ENCODE results near the gene GSX1. TPM values are rescaled to one million over a fixed set of nuclear protein-coding genes. Genes with fewer than 3 reads are reported as not detected.

GSX1 gene
- polyA plus RNA-seq, 1 of the 3 experiments (the other 2 are of a cell fraction): not detected

GRCh38 chr13:27830010-27830409 is 37.7 kb downstream of the GSX1 start:
- Histone ChIP-seq H3K36me3 (replicated peaks in 1 of 2; ENCODE audit: control insufficient read depth in 1 of 2, insufficient read depth in 2 of 2, low read length in 1 of 2) (no peaks in the 10 kb centered on the region), H3K9me3 (no peaks in the 10 kb centered on the region), H3F3A (replicated peaks; ENCODE audit: insufficient read depth) (no peaks in the 10 kb centered on the region), H3K4me2 (peak overlapping the region; percentile 60), H4K20me1 (ENCODE audit: insufficient read depth) (no peaks in the 10 kb centered on the region), H3K9ac (no peak overlapping the region), H3K9me2 (no peaks in the 10 kb centered on the region), H3K27me3 (ENCODE audit: insufficient read depth) (peaks cover 48% of the 10 kb centered on the region), H3K4me1 (ENCODE audit: control insufficient read depth in 1 of 2, insufficient read depth in 2 of 2, low read depth in 1 of 2, low read length in 1 of 2) (peaks cover 0 to 2% of the 10 kb centered on the region in 2 experiments; a peak in 1 of 4 replicates), H3K79me2 (ENCODE audit: insufficient read depth) (no peaks in the 10 kb centered on the region), H3K27ac (ENCODE audit: low read depth in 2 of 2, low read length in 1 of 2) (no peak overlapping the region), H3K4me3 (ENCODE audit: low read depth in 2 of 2, low read length in 1 of 2) (peak overlapping the region; percentile 29 to 57), H2AFZ (ENCODE audit: low read depth) (no peak overlapping the region)
- ChIA-PET POLR2A (no interaction called here), CTCF (interaction anchor here (0.6 to 10.6 kb wide), 39 partner anchors 9 to 879 kb away, joined by 3 to 207 read pairs (median 5); partner anchors contain the start of genes CDX2 and URAD)
- DNase-seq: peak; percentile 86
- TF ChIP-seq RAD21 (IDR thresholded peaks at IDR 0.05; ENCODE audit: low read length): peak; percentile 49
- no peak for TF ChIP-seq CHD2 (IDR thresholded peaks at IDR 0.05; ENCODE audit: low read length, partially characterized antibody)
- no peak for TF ChIP-seq GABPA (IDR thresholded peaks at IDR 0.05; ENCODE audit: low read depth)
- no peak for TF ChIP-seq RXRA (IDR thresholded peaks at IDR 0.05; ENCODE audit: borderline replicate concordance, low read depth)
- peak; percentile 86 for TF ChIP-seq CTCF (IDR thresholded peaks at IDR 0.05)
- peak; percentile 68 for TF ChIP-seq SMC3 (IDR thresholded peaks at IDR 0.05; ENCODE audit: low read depth, low read length)
- no peak for TF ChIP-seq MAX (IDR thresholded peaks at IDR 0.05; ENCODE audit: low read depth)
- 3% methylated on average over 6 of the region's 25 CpGs for WGBS (ENCODE audit: low lambda C conversion rate)

GRCh38 chr13:27833206-27833605 is 40.9 kb downstream of the GSX1 start:
- ChIA-PET CTCF (no interaction called here), POLR2A (no interaction called here)
- no peaks in the 10 kb centered on the region for H3K9me2 ChIP-seq
- H3K79me2 ChIP-seq (ENCODE audit: insufficient read depth): no peaks in the 10 kb centered on the region
- TF ChIP-seq RFX5 (IDR thresholded peaks at IDR 0.05; ENCODE audit: low read length) (no peak), FOXJ3 (CRISPR knock-in tag; IDR thresholded peaks at IDR 0.05) (no peak), PBX3 (IDR thresholded peaks at IDR 0.05) (no peak), NRF1 (IDR thresholded peaks at IDR 0.05; ENCODE audit: low read depth, low read length) (no peak), CHD2 (IDR thresholded peaks at IDR 0.05; ENCODE audit: low read length, partially characterized antibody) (no peak), USF2 (IDR thresholded peaks at IDR 0.05; ENCODE audit: borderline replicate concordance, low read depth, low read length) (no peak), POLR2AphosphoS5 (IDR thresholded peaks at IDR 0.05; ENCODE audit: low read depth, low read length) (no peak), TCF12 (IDR thresholded peaks at IDR 0.05) (no peak), RXRA (IDR thresholded peaks at IDR 0.05; ENCODE audit: borderline replicate concordance, low read depth) (no peak), MXI1 (IDR thresholded peaks at IDR 0.05; ENCODE audit: low read depth, low read length) (no peak)
- H3K36me3 ChIP-seq (replicated peaks in 1 of 2; ENCODE audit: control insufficient read depth in 1 of 2, insufficient read depth in 2 of 2, low read length in 1 of 2): no peaks in the 10 kb centered on the region
- no peaks in the 10 kb centered on the region for H3F3A ChIP-seq (replicated peaks; ENCODE audit: insufficient read depth)
- no peak overlapping the region for H3K27ac ChIP-seq (ENCODE audit: low read depth in 2 of 2, low read length in 1 of 2)
- H3K4me1 ChIP-seq (ENCODE audit: control insufficient read depth in 1 of 2, insufficient read depth in 2 of 2, low read depth in 1 of 2, low read length in 1 of 2): peaks cover 0 to 2% of the 10 kb centered on the region in 2 experiments; a peak in 1 of 4 replicates
- H3K9ac ChIP-seq: no peak overlapping the region
- no peak overlapping the region for H3K4me2 ChIP-seq
- no peak for DNase-seq
- no peak overlapping the region for H3K4me3 ChIP-seq (ENCODE audit: low read depth in 2 of 2, low read length in 1 of 2)
- peaks cover 48% of the 10 kb centered on the region for H3K27me3 ChIP-seq (ENCODE audit: insufficient read depth)
- H4K20me1 ChIP-seq (ENCODE audit: insufficient read depth): no peaks in the 10 kb centered on the region
- H3K9me3 ChIP-seq: no peaks in the 10 kb centered on the region
- WGBS (ENCODE audit: low lambda C conversion rate): 43% methylated on average over 7 of the region's 7 CpGs
- no peak overlapping the region for H2AFZ ChIP-seq (ENCODE audit: low read depth)
